Adipose tissue (tissue), 3 donors: ENCODE data around the gene NALCN. TPM values are rescaled to one million over a fixed set of nuclear protein-coding genes. Genes with fewer than 3 reads are reported as not detected.

ENCODE experiments used
- H3K27ac ChIP-seq: one replicate; pipeline ENCODE4 v1.5.1; 2013; ENCODE audit warnings: low read depth, low read length
- WGBS, 3 donors: extraction: QIAGEN DNeasy Blood & Tissue Kit; methylation state at CpG; one replicate each; pipeline ENCODE4 v1.1.7; 2013; 5-methylcytosine and 5-hydroxymethylcytosine counted together
- polyA plus RNA-seq, 3 donors: library from polyadenylated mRNA; stranded (reverse); fragments of 200-250 nt; gene quantifications; one replicate each; pipeline ENCODE4 v1.2.3, GENCODE V29; 2013
- donor health status: healthy with polysubstance abuse.
- donor health status: Bipolar disorder and iron deficiency.
- donor health status: healthy.

NALCN gene
- polyA plus RNA-seq, 3 donors: 0.09 to 0.97 (median 0.45) TPM

- WGBS, 3 donors: 72 to 88% (median 83%) methylated on average over 3 of the region's 3 CpGs
- no peak overlapping the region for H3K27ac ChIP-seq
These were observed 109.5 kb downstream of the NALCN start for GRCh38 chr13:101306773-101307172.

- WGBS, 3 donors: 68 to 89% (median 76%) methylated on average over 6 of the region's 6 CpGs
- no peak overlapping the region for H3K27ac ChIP-seq
These were observed 110.3 kb downstream of the NALCN start for GRCh38 chr13:101305981-101306411.

- WGBS, 3 donors: 67 to 82% (median 67%) methylated on average over 7 of the region's 7 CpGs
- H3K27ac ChIP-seq: no peak overlapping the region
These were observed 112.8 kb downstream of the NALCN start for GRCh38 chr13:101303521-101303920.

- no peak overlapping the region for H3K27ac ChIP-seq
- 92 to 93% (median 92%) methylated on average over 8 of the region's 8 CpGs for WGBS, 3 donors
These were observed 115.3 kb downstream of the NALCN start for GRCh38 chr13:101301053-101301452.

GRCh38 chr13:101300531-101300930, 115.8 kb downstream of the NALCN start:
- no peak overlapping the region for H3K27ac ChIP-seq

GRCh38 chr13:101298517-101298916, 117.8 kb downstream of the NALCN start:
- WGBS, 3 donors: 88 to 94% (median 89%) methylated on average over 4 of the region's 4 CpGs

More at GRCh38 chr13:101300531-101300930, 115.8 kb downstream of the NALCN start:
- 60 to 83% (median 71%) methylated on average over 2 of the region's 2 CpGs for WGBS, 3 donors

GRCh38 chr13:101297794-101298193, 118.5 kb downstream of the NALCN start:
- WGBS, 3 donors: 85 to 97% (median 86%) methylated on average over 1 of the region's 1 CpG
- H3K27ac ChIP-seq: no peak overlapping the region

More at GRCh38 chr13:101298517-101298916, 117.8 kb downstream of the NALCN start:
- no peak overlapping the region for H3K27ac ChIP-seq

GRCh38 chr13:101292711-101293110, 123.6 kb downstream of the NALCN start:
- no peak overlapping the region for H3K27ac ChIP-seq
- WGBS, 3 donors: 82 to 97% (median 95%) methylated on average over 1 of the region's 1 CpG

- 75 to 84% (median 76%) methylated on average over 10 of the region's 10 CpGs for WGBS, 3 donors
- no peak overlapping the region for H3K27ac ChIP-seq
These were observed 124.4 kb downstream of the NALCN start for GRCh38 chr13:101291646-101292515.

GRCh38 chr13:101291206-101291605, 125.1 kb downstream of the NALCN start:
- no peak overlapping the region for H3K27ac ChIP-seq
- 84 to 89% (median 87%) methylated on average over 2 of the region's 2 CpGs for WGBS, 3 donors

- no peak overlapping the region for H3K27ac ChIP-seq
- 22 to 41% (median 22%) methylated on average over 5 of the region's 5 CpGs for WGBS, 3 donors
These were observed 126.5 kb downstream of the NALCN start for GRCh38 chr13:101289764-101290163.

- WGBS, 3 donors: 81 to 90% (median 84%) methylated on average over 3 of the region's 3 CpGs
These were observed 132.5 kb downstream of the NALCN start for GRCh38 chr13:101283782-101284181.

GRCh38 chr13:101272886-101273285, 143.4 kb downstream of the NALCN start:
- H3K27ac ChIP-seq: no peak overlapping the region
- 80 to 86% (median 85%) methylated on average over 9 of the region's 9 CpGs for WGBS, 3 donors

More at GRCh38 chr13:101283782-101284181, 132.5 kb downstream of the NALCN start:
- no peak overlapping the region for H3K27ac ChIP-seq

GRCh38 chr13:101271681-101272245, 144.5 kb downstream of the NALCN start:
- no peak overlapping the region for H3K27ac ChIP-seq
- WGBS, 3 donors: 91 to 95% (median 92%) methylated on average over 11 of the region's 11 CpGs

GRCh38 chr13:101267656-101268055, 148.7 kb downstream of the NALCN start:
- WGBS, 3 donors: 84 to 91% (median 89%) methylated on average over 5 of the region's 5 CpGs
- no peak overlapping the region for H3K27ac ChIP-seq

- no peak overlapping the region for H3K27ac ChIP-seq
- 69 to 76% (median 71%) methylated on average over 3 of the region's 3 CpGs for WGBS, 3 donors
These were observed 150.4 kb downstream of the NALCN start for GRCh38 chr13:101265934-101266333.

GRCh38 chr13:101264931-101265330, 151.4 kb downstream of the NALCN start:
- 56 to 78% (median 64%) methylated on average over 2 of the region's 2 CpGs for WGBS, 3 donors
- H3K27ac ChIP-seq: no peak overlapping the region

GRCh38 chr13:101262306-101262705, 154.0 kb downstream of the NALCN start:
- no peak overlapping the region for H3K27ac ChIP-seq
- 80 to 92% (median 82%) methylated on average over 2 of the region's 2 CpGs for WGBS, 3 donors

- 91 to 92% (median 92%) methylated on average over 6 of the region's 6 CpGs for WGBS, 3 donors
- no peak overlapping the region for H3K27ac ChIP-seq
These were observed 157.8 kb downstream of the NALCN start for GRCh38 chr13:101258509-101258908.
